ENCODE data around the gene CFAP46.

CFAP46 gene

DNA sequence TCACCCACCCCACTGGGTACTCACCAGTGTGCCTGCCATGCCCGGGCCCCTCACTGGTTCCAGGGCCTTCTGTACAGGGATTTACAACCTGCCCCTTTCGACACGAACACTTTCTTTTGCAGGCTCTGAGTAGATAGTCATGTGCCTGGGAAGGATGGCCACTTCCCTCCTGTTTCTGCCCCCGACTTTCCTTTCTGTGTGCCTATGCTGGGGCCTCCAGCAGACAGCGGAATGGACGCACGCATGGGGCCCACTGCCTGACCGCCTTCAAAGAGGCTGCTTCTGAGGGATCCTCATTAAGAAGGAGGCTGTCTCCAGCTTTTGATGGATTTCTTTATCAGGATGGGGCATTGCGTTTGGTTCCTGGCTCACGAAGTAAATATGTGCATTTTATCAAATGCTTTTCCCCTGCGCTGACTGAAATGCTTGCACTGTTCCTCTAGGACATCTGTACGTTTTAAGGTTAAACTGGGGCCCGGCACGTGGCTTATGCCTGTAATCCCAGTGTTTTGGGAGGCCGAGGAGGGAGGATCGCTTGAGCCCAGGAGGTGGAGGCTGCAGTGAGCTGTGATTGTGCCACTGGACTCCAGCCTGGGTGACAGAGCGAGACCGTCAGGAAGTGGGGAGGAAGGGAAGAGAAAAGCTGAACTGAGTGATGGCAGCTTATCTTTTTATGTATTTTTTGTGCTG lies 127.1 kb downstream of the CFAP46 start:
- ATAC-seq = no peak
- TF ChIP-seq ZFP3 (CRISPR knock-in tag; IDR thresholded peaks at IDR 0.05) (no peak), ZFP30 (CRISPR knock-in tag; IDR thresholded peaks at IDR 0.05) (no peak), SNAI2 (CRISPR knock-in tag; IDR thresholded peaks at IDR 0.05) (no peak), BACH2 (CRISPR knock-in tag; IDR thresholded peaks at IDR 0.05; ENCODE audit: borderline replicate concordance) (no peak), OSR1 (CRISPR knock-in tag; IDR thresholded peaks at IDR 0.05) (no peak), TCF4 (CRISPR knock-in tag; IDR thresholded peaks at IDR 0.05; ENCODE audit: borderline replicate concordance) (no peak)
- TF ChIP-seq, protein P1, sequence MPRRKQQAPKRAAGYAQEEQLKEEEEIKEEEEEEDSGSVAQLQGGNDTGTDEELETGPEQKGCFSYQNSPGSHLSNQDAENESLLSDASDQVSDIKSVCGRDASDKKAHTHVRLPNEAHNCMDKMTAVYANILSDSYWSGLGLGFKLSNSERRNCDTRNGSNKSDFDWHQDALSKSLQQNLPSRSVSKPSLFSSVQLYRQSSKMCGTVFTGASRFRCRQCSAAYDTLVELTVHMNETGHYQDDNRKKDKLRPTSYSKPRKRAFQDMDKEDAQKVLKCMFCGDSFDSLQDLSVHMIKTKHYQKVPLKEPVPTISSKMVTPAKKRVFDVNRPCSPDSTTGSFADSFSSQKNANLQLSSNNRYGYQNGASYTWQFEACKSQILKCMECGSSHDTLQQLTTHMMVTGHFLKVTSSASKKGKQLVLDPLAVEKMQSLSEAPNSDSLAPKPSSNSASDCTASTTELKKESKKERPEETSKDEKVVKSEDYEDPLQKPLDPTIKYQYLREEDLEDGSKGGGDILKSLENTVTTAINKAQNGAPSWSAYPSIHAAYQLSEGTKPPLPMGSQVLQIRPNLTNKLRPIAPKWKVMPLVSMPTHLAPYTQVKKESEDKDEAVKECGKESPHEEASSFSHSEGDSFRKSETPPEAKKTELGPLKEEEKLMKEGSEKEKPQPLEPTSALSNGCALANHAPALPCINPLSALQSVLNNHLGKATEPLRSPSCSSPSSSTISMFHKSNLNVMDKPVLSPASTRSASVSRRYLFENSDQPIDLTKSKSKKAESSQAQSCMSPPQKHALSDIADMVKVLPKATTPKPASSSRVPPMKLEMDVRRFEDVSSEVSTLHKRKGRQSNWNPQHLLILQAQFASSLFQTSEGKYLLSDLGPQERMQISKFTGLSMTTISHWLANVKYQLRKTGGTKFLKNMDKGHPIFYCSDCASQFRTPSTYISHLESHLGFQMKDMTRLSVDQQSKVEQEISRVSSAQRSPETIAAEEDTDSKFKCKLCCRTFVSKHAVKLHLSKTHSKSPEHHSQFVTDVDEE (CRISPR knock-in tag; IDR thresholded peaks at IDR 0.05) = no peak
- TF ChIP-seq, protein P2, sequence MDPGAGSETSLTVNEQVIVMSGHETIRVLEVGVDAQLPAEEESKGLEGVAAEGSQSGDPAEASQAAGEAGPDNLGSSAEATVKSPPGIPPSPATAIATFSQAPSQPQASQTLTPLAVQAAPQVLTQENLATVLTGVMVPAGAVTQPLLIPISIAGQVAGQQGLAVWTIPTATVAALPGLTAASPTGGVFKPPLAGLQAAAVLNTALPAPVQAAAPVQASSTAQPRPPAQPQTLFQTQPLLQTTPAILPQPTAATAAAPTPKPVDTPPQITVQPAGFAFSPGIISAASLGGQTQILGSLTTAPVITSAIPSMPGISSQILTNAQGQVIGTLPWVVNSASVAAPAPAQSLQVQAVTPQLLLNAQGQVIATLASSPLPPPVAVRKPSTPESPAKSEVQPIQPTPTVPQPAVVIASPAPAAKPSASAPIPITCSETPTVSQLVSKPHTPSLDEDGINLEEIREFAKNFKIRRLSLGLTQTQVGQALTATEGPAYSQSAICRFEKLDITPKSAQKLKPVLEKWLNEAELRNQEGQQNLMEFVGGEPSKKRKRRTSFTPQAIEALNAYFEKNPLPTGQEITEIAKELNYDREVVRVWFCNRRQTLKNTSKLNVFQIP (CRISPR knock-in tag; IDR thresholded peaks at IDR 0.05; ENCODE audit: borderline replicate concordance, low read depth) = no peak

DNA sequence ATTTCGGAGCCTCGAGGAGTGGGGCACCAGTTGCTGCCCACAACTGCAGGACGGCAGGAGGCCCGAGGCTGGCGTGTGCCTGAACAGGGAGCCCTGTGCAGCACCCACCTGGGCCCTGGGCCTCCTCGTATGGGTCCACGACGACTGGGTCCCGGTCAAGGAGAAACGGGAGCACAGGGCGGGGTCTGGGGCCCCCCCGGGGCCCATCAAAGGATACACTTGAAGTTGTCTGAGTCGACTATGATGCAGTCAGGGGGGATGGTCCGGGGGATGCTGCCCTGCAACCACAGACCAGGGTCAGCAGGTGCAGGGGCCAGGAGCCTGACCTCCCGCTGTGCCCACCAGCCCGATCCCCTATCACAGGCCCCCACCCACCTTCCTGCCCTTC lies 127.9 kb downstream of the CFAP46 start:
- TF ChIP-seq TCF4 (CRISPR knock-in tag; IDR thresholded peaks at IDR 0.05; ENCODE audit: borderline replicate concordance) (no peak), ZFP30 (CRISPR knock-in tag; IDR thresholded peaks at IDR 0.05) (no peak), PPARA (CRISPR knock-in tag; IDR thresholded peaks at IDR 0.05; ENCODE audit: borderline replicate concordance) (no peak), ARNTL (CRISPR knock-in tag; IDR thresholded peaks at IDR 0.05; ENCODE audit: borderline replicate concordance, low read depth) (no peak), RARB (CRISPR knock-in tag; IDR thresholded peaks at IDR 0.05) (no peak), ISL1 (CRISPR knock-in tag; IDR thresholded peaks at IDR 0.05) (no peak)
- TF ChIP-seq, protein P1 (CRISPR knock-in tag; IDR thresholded peaks at IDR 0.05) = no peak
- TF ChIP-seq, protein P3, sequence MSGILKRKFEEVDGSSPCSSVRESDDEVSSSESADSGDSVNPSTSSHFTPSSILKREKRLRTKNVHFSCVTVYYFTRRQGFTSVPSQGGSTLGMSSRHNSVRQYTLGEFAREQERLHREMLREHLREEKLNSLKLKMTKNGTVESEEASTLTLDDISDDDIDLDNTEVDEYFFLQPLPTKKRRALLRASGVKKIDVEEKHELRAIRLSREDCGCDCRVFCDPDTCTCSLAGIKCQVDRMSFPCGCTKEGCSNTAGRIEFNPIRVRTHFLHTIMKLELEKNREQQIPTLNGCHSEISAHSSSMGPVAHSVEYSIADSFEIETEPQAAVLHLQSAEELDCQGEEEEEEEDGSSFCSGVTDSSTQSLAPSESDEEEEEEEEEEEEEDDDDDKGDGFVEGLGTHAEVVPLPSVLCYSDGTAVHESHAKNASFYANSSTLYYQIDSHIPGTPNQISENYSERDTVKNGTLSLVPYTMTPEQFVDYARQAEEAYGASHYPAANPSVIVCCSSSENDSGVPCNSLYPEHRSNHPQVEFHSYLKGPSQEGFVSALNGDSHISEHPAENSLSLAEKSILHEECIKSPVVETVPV (CRISPR knock-in tag; IDR thresholded peaks at IDR 0.05) = no peak
- TF ChIP-seq, protein P2 (CRISPR knock-in tag; IDR thresholded peaks at IDR 0.05; ENCODE audit: borderline replicate concordance, low read depth) = no peak
- ATAC-seq = no peak

DNA sequence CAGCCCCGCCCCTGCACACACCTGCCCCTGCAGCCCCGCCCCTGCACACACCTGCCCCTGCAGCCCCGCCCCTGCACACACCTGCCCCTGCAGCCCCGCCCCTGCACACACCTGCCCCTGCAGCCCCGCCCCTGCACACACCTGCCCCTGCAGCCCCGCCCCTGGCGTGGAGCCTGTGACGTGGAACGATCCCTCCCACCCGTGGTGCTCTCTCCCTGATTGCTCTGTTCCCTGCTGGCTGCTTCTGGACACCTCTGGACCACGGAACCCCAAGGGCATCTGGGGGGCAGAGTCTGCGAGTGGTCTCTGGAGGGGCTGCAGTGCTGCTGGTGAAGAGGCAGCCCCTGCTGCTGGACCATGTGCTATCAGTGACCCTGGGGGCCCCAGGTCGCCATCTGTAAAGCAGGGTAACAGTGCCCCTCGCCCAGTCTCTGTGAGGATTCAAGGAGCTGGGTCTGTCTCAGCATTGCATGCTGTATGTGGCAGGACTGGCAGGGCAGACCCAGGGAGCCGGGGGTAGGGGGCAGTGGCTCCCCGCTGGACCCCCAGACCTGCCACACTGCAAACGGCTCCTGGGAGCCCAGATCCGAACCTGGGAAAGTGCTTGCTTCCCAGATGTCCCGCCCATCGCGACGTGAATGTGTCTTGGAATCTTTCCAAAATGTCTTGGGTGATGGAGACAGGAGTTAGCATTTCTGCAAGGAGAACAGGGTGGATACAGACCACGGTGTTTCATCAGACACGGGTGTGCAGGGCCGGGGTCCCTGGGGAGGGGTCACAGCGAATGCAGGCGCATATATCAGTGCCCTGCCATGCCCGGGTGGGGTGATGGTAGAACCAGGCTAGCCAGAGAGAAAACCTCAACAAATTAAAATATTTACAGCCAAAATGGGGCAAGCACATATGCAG lies 128.6 kb downstream of the CFAP46 start:
- ATAC-seq = no peak
- TF ChIP-seq ZFP30 (CRISPR knock-in tag; IDR thresholded peaks at IDR 0.05) (no peak), GLIS3 (CRISPR knock-in tag; IDR thresholded peaks at IDR 0.05) (no peak), TOX (CRISPR knock-in tag; IDR thresholded peaks at IDR 0.05; ENCODE audit: borderline replicate concordance) (no peak), BACH2 (CRISPR knock-in tag; IDR thresholded peaks at IDR 0.05; ENCODE audit: borderline replicate concordance) (no peak), ZFP3 (CRISPR knock-in tag; IDR thresholded peaks at IDR 0.05) (no peak)

All from SK-N-SH treated with all-trans-retinoic acid at 6 μM for 48 hours (cell line).